Measurements from ENCODE around the gene BMP8A.
"Not testable (repeated sequence)": the region's sequence is repeated elsewhere in the genome, so short reads cannot be mapped to it uniquely, and the experiment has no call there.

DNA sequence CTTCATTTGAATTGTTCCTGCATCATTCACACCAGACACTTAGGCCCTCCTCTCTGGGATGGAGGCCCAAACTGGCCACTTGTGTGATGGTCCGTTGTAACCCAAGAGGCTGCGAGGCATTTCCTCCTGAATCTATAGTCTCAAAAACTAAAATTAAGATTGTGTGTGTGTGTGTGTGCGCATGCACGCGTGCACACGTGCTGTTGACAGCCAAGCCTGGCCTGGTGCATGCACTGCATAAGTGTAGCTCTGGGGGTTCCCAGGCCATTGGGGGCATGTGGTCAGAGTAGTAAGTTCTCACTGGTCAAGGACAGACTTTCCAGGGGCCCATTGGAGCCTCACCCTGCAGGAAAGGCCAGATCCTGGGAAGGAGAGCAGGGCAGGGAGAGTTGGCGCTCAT lies 26.5 kb downstream of the BMP8A start:
- TF ChIP-seq, protein P1, sequence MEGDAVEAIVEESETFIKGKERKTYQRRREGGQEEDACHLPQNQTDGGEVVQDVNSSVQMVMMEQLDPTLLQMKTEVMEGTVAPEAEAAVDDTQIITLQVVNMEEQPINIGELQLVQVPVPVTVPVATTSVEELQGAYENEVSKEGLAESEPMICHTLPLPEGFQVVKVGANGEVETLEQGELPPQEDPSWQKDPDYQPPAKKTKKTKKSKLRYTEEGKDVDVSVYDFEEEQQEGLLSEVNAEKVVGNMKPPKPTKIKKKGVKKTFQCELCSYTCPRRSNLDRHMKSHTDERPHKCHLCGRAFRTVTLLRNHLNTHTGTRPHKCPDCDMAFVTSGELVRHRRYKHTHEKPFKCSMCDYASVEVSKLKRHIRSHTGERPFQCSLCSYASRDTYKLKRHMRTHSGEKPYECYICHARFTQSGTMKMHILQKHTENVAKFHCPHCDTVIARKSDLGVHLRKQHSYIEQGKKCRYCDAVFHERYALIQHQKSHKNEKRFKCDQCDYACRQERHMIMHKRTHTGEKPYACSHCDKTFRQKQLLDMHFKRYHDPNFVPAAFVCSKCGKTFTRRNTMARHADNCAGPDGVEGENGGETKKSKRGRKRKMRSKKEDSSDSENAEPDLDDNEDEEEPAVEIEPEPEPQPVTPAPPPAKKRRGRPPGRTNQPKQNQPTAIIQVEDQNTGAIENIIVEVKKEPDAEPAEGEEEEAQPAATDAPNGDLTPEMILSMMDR (IDR thresholded peaks at IDR 0.05; ENCODE audit: poor library complexity, severe bottlenecking): not testable (repeated sequence)
- TF ChIP-seq POLR2AphosphoS5 (IDR thresholded peaks at IDR 0.05); EP300 (conservative IDR thresholded peaks at IDR 0.05; ENCODE audit: poor library complexity, severe bottlenecking); RAD21 (conservative IDR thresholded peaks at IDR 0.05); EZH2 (IDR thresholded peaks at IDR 0.05; ENCODE audit: borderline replicate concordance, insufficient read depth, low read length, poor library complexity, severe bottlenecking); TAF1 (IDR thresholded peaks at IDR 0.05; ENCODE audit: low read depth); SMC3 (conservative IDR thresholded peaks at IDR 0.05; ENCODE audit: poor library complexity): not testable (repeated sequence)
- TF ChIP-seq, protein P2, sequence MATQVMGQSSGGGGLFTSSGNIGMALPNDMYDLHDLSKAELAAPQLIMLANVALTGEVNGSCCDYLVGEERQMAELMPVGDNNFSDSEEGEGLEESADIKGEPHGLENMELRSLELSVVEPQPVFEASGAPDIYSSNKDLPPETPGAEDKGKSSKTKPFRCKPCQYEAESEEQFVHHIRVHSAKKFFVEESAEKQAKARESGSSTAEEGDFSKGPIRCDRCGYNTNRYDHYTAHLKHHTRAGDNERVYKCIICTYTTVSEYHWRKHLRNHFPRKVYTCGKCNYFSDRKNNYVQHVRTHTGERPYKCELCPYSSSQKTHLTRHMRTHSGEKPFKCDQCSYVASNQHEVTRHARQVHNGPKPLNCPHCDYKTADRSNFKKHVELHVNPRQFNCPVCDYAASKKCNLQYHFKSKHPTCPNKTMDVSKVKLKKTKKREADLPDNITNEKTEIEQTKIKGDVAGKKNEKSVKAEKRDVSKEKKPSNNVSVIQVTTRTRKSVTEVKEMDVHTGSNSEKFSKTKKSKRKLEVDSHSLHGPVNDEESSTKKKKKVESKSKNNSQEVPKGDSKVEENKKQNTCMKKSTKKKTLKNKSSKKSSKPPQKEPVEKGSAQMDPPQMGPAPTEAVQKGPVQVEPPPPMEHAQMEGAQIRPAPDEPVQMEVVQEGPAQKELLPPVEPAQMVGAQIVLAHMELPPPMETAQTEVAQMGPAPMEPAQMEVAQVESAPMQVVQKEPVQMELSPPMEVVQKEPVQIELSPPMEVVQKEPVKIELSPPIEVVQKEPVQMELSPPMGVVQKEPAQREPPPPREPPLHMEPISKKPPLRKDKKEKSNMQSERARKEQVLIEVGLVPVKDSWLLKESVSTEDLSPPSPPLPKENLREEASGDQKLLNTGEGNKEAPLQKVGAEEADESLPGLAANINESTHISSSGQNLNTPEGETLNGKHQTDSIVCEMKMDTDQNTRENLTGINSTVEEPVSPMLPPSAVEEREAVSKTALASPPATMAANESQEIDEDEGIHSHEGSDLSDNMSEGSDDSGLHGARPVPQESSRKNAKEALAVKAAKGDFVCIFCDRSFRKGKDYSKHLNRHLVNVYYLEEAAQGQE (IDR thresholded peaks at IDR 0.05; ENCODE audit: borderline replicate concordance): not testable (repeated sequence)

All from neural cell (in vitro differentiated cells).